GM23248 (cell line): ENCODE results near the gene GPR39.

Experiments used
- EZH2 ChIP-seq: fragments of 200-600 bp; sonication (generic); IDR thresholded peaks from 2 replicates; pipeline ENCODE4 v1.6.1; 2018; ENCODE audit warnings: antibody characterized with exemption, mild to moderate bottlenecking; ENCODE audit not compliant: insufficient read depth, poor library complexity, severe bottlenecking
- EZH2phosphoT487 ChIP-seq: fragments of 200-600 bp; sonication (generic); IDR thresholded peaks from 2 replicates; pipeline ENCODE4 v1.6.1; 2018; ENCODE audit warnings: antibody characterized with exemption, moderate library complexity, mild to moderate bottlenecking, low read depth; ENCODE audit not compliant: insufficient read depth

DNA sequence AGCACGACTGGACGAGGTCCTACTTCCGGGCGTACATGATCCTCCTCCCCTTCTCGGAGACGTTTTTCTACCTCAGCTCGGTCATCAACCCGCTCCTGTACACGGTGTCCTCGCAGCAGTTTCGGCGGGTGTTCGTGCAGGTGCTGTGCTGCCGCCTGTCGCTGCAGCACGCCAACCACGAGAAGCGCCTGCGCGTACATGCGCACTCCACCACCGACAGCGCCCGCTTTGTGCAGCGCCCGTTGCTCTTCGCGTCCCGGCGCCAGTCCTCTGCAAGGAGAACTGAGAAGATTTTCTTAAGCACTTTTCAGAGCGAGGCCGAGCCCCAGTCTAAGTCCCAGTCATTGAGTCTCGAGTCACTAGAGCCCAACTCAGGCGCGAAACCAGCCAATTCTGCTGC is 228.6 kb downstream of the GPR39 start:
- TF ChIP-seq EZH2phosphoT487 (no peak), EZH2 (no peak)
